HG02840 (cell line): ENCODE results near the gene TAOK1.
"Not testable (repeated sequence)": the region's sequence is repeated elsewhere in the genome, so short reads cannot be mapped to it uniquely, and the experiment has no call there.

Experiments
- ATAC-seq: cut with Tn5 transposase; IDR thresholded peaks from one replicate; pipeline ENCODE4 v1.9.1; 2021; ENCODE audit warnings: mild to moderate bottlenecking, moderate library complexity, moderate number of reproducible peaks; ENCODE audit not compliant: unreplicated experiment, low FRiP score

TAOK1 gene

GRCh38 chr17:29389982-29390850 is at the start of gene TAOK1:
Gene TAOK1, plus strand, starts transcription at chr17:29390363. Its CDS starts 61,186 bp downstream, at chr17:29451549.
- ATAC-seq = peak; percentile 70

GRCh38 chr17:29341726-29342125 is 48.4 kb upstream of the TAOK1 start:
- no peak for ATAC-seq

GRCh38 chr17:29342158-29342765 is 47.9 kb upstream of the TAOK1 start:
- no peak for ATAC-seq

- no peak for ATAC-seq
Measured at GRCh38 chr17:29344201-29344856, 45.8 kb upstream of the TAOK1 start.

- no peak for ATAC-seq
Measured at GRCh38 chr17:29345066-29345465, 45.1 kb upstream of the TAOK1 start.

DNA sequence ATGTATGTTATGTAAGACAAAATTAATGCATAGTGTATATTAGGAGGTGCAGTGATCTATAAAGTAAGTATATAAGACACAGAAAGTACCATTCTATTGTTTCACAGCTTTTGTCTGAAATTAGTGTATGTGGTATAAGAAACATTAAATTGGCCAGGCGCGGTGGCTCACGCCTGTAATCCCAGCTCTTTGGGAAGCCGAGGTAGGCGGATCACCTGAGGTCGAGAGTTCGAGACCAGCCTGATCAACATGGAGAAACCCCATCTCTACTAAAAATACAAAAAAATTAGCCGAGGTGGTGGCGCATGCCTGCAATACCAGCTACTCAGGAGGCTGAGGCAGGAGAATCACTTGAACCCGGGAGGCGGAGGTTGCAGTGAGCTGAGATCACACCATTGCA is 44.7 kb upstream of the TAOK1 start:
- ATAC-seq = not testable (repeated sequence)

DNA sequence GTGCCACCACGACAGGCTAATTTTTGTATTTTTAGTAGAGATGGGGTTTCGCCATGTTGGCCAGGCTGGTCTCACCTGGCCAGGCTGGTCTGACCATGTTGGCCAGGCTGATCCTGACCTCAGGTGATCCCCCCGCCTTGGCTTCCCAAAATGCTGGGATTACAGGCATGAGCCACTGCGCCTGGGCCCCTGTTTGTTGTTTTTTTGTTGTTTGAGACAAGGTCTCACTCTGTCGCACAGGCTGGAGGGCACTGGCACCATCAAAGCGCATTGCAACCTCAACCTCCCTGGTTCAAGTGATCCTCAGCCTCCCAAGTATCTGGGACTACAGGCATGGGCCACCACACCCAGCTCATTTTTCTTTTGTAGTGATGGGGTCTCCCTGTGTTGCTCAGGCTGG is 43.7 kb upstream of the TAOK1 start:
- ATAC-seq = no peak

DNA sequence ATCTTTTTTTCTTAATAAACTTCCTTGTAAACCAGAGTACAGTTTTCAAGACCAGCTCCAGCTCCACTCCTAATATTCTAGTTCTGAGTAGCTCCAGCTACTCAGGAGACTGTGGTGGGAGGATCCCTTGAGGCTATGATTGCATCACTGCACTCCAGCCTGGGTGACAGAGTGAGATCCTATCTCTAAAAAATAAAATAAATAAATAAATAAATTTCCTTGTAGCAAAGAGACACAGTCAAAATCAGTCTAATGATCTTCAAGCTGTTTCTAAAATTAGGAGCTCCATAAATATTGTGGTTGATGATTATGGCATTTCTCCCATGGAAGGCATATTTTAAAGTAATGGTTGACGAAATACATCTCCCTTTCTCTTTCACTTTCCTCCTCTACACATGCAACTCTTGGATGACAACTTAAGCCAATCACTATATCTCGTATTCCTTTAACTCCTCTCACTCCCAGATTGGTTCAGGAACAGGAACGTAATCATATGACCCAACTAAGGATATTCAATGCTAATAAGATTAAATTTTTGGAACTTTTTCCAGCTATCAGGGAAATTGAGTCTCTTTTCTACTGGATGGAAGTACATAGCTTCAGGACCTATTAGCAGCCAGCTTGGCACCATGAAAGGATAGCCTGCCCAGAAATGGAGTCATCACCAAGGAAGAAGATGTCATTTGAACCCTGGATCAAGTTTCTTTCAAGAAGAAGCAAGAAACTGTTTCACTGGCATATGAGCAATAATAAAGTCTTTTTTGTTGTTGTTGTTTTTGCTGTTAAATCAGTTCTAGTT is 42.1 kb upstream of the TAOK1 start:
- ATAC-seq = no peak

DNA sequence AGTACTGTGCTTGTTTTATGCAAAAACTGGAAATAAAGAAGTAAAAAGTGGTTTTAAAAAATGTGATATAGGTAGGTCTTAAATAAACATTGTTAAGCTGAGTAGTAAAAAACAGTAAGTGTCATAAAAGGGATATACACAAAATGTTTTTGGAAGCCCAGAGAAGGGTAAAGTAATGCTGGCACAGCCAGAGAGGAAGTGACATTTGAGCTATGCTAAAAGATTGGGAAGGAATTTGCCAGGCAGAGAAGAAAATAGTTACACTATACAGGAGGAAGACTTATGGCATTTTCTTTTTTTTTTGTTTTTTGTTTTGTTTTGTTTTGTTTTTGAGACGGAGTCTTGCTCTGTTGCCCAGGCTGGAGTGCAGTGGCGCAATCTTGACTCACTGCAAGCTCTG is 40.8 kb upstream of the TAOK1 start:
- no peak for ATAC-seq

GRCh38 chr17:29352146-29352545 is 38.0 kb upstream of the TAOK1 start:
- ATAC-seq = no peak

DNA sequence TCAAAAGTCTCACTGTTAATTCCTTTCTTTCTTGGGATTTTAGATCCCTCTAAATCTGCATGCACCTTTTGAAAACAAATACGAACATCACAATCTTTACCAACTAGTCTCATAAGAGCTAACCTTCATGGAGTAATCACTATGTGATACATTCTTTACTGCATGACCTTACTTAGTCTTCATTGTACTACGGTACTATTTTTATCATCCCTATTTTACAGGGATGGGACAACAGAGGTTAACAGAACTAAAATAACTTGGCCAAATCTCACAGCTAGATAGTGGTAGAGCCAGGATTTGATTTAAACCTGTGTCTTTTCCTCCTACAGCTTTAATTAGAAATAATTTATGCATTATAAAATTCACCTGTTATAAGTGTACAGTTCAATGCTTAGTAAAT is 32.9 kb upstream of the TAOK1 start:
- ATAC-seq = no peak

DNA sequence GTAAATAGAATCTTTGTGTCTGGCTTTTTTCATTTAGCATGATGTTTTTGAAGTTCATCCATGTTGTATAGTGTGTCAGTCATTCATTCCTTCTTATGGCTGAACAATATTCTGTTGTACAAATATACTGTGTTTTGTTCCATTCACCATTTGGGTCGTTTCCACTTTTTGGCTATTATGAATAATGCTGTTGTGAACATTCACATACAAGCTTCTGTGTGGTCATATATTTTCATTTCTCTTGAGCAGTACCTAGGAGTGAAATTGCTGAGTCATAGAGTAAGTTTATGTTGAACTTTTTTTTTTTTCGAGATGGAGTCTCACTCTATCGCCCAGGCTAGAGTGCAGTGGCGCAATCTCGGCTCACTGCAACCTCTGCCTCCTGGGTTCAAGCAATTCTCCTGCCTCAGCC is 32.3 kb upstream of the TAOK1 start:
- ATAC-seq = no peak

- no peak for ATAC-seq
Measured at GRCh38 chr17:29358416-29358815, 31.7 kb upstream of the TAOK1 start.

DNA sequence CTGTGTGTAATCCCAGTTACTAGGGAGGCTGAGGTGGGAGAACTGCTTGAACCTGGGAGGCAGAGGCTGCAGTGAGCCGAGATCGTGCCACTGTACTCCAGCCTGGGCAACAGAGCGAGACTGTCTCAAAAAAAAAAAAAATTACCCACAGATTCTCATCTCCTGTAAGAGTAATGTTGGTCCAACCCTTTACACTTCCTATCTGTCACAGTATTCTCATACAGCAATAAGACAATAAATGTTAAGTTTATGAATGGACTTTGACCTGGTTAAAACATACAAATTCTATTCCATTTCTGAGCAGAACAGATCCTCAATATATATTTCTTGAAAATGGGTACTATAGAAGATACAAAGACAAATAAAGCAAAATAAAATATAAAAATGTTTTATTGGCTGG is 30.4 kb upstream of the TAOK1 start:
- ATAC-seq = no peak

GRCh38 chr17:29363716-29364115 is 26.4 kb upstream of the TAOK1 start:
- no peak for ATAC-seq

- no peak for ATAC-seq
Measured at GRCh38 chr17:29364691-29365090, 25.5 kb upstream of the TAOK1 start.

DNA sequence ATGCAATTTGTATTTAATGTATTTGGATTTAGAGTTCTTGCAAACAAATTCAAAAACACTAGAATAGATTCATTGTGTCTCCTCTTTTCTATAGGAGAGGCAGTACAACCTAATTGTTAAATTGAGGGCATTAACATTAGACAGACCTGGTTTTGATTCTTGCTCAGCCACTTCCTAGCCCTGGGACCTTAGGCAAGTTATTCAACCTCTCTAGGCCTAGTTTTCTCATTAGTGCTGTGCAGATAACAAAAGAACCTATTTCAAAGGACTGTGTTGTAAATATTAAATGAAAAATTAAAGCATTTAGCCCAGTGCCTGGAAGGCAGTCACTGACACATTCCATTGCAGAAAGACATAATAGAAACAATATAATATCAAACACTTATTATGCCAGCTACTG is 22.0 kb upstream of the TAOK1 start:
- ATAC-seq = no peak

- no peak for ATAC-seq
Measured at GRCh38 chr17:29368926-29369325, 21.2 kb upstream of the TAOK1 start.

DNA sequence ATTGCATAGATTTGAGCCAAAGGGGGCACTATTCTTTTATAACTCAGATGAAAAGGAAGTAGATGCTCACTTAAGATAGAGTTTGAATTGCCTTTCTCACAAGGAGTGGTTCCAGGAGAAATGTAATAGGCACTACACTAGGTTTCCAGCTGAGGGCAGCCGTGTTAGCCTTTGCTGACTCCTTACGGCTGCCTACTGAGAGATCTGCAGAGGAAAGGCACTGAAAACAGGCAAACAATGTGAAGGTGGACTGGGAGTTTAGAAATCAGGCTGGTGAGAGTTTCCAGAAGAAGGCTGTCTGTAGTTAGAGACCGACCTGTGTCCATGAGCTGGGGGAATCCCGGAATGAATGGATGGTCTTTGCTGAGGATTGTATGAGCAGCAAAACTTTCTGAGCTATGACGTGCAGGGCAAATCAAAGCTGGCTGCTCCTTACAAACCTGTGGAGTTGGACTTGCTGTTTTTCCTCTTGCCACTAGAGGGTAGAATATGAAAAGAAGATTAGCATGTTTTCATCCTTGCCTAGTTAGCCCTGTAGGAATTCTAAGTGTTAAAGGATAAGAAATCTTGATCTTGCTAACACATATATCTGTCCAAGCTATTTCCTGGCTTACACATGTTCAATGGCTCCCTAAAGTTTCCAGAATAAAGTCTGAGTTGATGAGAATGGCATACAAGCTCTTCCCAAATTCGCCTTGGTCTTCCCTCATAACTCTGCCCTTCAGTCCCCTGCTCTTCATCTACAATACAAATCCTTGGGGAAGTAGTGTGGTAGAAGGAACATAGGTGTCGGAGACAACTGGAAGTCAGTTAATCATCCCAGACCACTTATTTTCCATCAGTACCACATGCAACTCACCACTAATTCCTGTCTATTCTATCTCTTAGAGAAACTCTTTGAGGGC is 20.1 kb upstream of the TAOK1 start:
- ATAC-seq = no peak
